PFSK-1 (cell line): ENCODE data around the gene MAP2K6.

ENCODE experiments used
- FOXP2 ChIP-seq: optimal IDR thresholded peaks from 2 replicates; pipeline ENCODE3; 2011; ENCODE audit warnings: borderline replicate concordance, control low read depth, inconsistent platforms; ENCODE audit not compliant: insufficient read depth; ENCODE audit errors: extremely low read length, extremely low read depth
- POLR2AphosphoS5 ChIP-seq: IDR thresholded peaks from 2 replicates; pipeline ENCODE4 v1.6.1; 2012; ENCODE audit warnings: low read depth, mild to moderate bottlenecking, control low read depth, low read length, moderate library complexity
- REST ChIP-seq, 2 experiments: IDR thresholded peaks; 2 replicates each; pipeline versions ENCODE4 v1.6.1 to v1.8.0; 2011 to 2012; ENCODE audit warnings: low read depth in 2 of 2, low read length in 2 of 2, control low read depth in 1 of 2, inconsistent platforms in 1 of 2, mild to moderate bottlenecking in 1 of 2, moderate library complexity in 1 of 2; ENCODE audit not compliant: insufficient read depth in 1 of 2
- SIN3A ChIP-seq: IDR thresholded peaks from 2 replicates; pipeline ENCODE4 v1.6.1; 2012; ENCODE audit warnings: mild to moderate bottlenecking, low read length, moderate library complexity, borderline replicate concordance; ENCODE audit not compliant: insufficient read depth
- TAF1 ChIP-seq: IDR thresholded peaks from 2 replicates; pipeline ENCODE4 v1.6.1; 2012; ENCODE audit warnings: low read length, control low read depth, borderline replicate concordance; ENCODE audit not compliant: insufficient read depth

The MAP2K6 gene

GRCh38 chr17:69533481-69534234, 119.2 kb downstream of the MAP2K6 start:
- no peak for TF ChIP-seq FOXP2
- no peak for TF ChIP-seq POLR2AphosphoS5
- no peak for TF ChIP-seq SIN3A
- no peak for TF ChIP-seq REST (IDR thresholded peaks at IDR 0.05; ENCODE audit: insufficient read depth in 1 of 2, low read depth in 2 of 2, low read length in 2 of 2)
- TF ChIP-seq TAF1 = no peak

GRCh38 chr17:69534235-69534621, 119.7 kb downstream of the MAP2K6 start:
- TF ChIP-seq TAF1 (no peak), POLR2AphosphoS5 (no peak)

- TF ChIP-seq FOXP2 (no peak), REST (IDR thresholded peaks at IDR 0.05; ENCODE audit: insufficient read depth in 1 of 2, low read depth in 2 of 2, low read length in 2 of 2) (no peak), POLR2AphosphoS5 (no peak), TAF1 (no peak), SIN3A (no peak)
Measured at GRCh38 chr17:69535016-69535570, 120.6 kb downstream of the MAP2K6 start.

- TF ChIP-seq REST (IDR thresholded peaks at IDR 0.05; ENCODE audit: insufficient read depth in 1 of 2, low read depth in 2 of 2, low read length in 2 of 2) (no peak), TAF1 (no peak), SIN3A (no peak), POLR2AphosphoS5 (no peak), FOXP2 (no peak)
Measured at GRCh38 chr17:69538795-69539194, 124.3 kb downstream of the MAP2K6 start.

DNA sequence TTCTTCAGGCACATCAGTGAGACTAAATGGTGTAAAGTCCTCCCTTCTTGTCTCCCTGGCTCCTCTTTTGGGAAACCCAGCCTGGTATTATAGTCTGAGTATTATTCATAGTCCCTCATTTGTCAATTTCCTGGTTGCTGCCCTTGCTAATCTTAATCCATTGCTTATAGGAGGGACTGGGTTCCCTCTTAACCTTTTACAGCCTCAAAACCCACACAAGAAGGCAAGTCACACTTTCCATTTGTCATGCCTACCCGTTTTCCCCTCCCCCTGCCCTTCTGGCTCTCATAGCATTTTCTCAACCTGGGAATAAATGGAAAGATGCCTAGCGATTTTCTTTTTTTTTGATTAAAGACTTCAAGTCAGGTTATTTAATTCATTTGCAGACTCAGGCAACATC, 124.8 kb downstream of the MAP2K6 start:
- TF ChIP-seq SIN3A (no peak), FOXP2 (no peak), POLR2AphosphoS5 (no peak), REST (IDR thresholded peaks at IDR 0.05; ENCODE audit: insufficient read depth in 1 of 2, low read depth in 2 of 2, low read length in 2 of 2) (no peak), TAF1 (no peak)
